H1 (cell line): ENCODE measurements around the gene CCNY. TPM values are rescaled to one million over a fixed set of nuclear protein-coding genes. Genes with fewer than 3 reads are reported as not detected.

Source experiments
- CTCF ChIA-PET: fragments of 300-600 bp; sonication (Branson Sonifier 250); formaldehyde crosslinking; loops from one replicate; lab custom pipeline; 2021; ENCODE audit not compliant: partially characterized antibody; lab: Charles Lee
- POLR2A ChIA-PET: fragments of 300-600 bp; sonication (Branson Sonifier 250); formaldehyde crosslinking; loops from one replicate; lab custom pipeline; 2021; ENCODE audit warnings: inconsistent platforms; ENCODE audit not compliant: partially characterized antibody; lab: Charles Lee
- DNase-seq, 2 experiments: peaks; one replicate each; pipeline versions ENCODE4 v3.0.0 to v3.0.0-alpha.2; 2010 to 2022; ENCODE audit warnings: low spot score in 2 of 2, low read depth in 1 of 2, mixed read lengths in 1 of 2
- FAIRE-seq: peaks from 2 replicates; lab custom pipeline; 2011; peaks lifted over from hg19 to GRCh38; lab: Jason Lieb, UNC
- H2AFZ ChIP-seq: 2 replicates; pipeline ENCODE4 v1.8.1; 2012; ENCODE audit warnings: low read length, inconsistent platforms
- H2AK5ac ChIP-seq: 2 replicates; pipeline ENCODE4 v1.6.1; 2013; ENCODE audit warnings: low read depth, low read length
- H2BK120ac ChIP-seq: replicated peaks from 2 replicates; pipeline ENCODE3; 2013; ENCODE audit warnings: low read depth, low read length, inconsistent platforms
- H2BK12ac ChIP-seq: 2 replicates; pipeline ENCODE4 v1.6.1; 2013; ENCODE audit warnings: low read depth, low read length
- H2BK15ac ChIP-seq: 2 replicates; pipeline ENCODE4 v1.6.1; 2013; ENCODE audit warnings: low read length
- H2BK20ac ChIP-seq: 2 replicates; pipeline ENCODE4 v1.6.1; 2013; ENCODE audit warnings: low read length
- H2BK5ac ChIP-seq: 2 replicates; pipeline ENCODE4 v1.6.1; 2013; ENCODE audit warnings: low read depth, low read length
- H3K14ac ChIP-seq: 2 replicates; pipeline ENCODE4 v1.6.1; 2013; ENCODE audit warnings: inconsistent platforms; ENCODE audit not compliant: insufficient read length
- H3K18ac ChIP-seq: 2 replicates; pipeline ENCODE4 v1.6.1; 2013; ENCODE audit warnings: low read length; ENCODE audit errors: extremely low read depth
- H3K23ac ChIP-seq: 2 replicates; pipeline ENCODE4 v1.6.1; 2013; ENCODE audit warnings: inconsistent platforms; ENCODE audit not compliant: insufficient read length
- H3K23me2 ChIP-seq: 2 replicates; pipeline ENCODE4 v1.6.1; 2013; ENCODE audit warnings: low read depth, low read length
- H3K27ac ChIP-seq: 2 replicates; pipeline ENCODE4 v1.6.1; 2011; ENCODE audit warnings: low read depth, low read length, inconsistent platforms
- H3K27me3 ChIP-seq, 4 experiments: replicated peaks in 1 of 4; 1 replicate in 1 of 4; 2 replicates in 3 of 4; pipeline versions ENCODE4 v1.6.1 to v1.8.1; 2011 to 2013; ENCODE audit warnings: low read length in 3 of 4, mild to moderate bottlenecking in 3 of 4, inconsistent platforms in 2 of 4, mixed read lengths in 2 of 4, moderate library complexity in 1 of 4; ENCODE audit not compliant: control insufficient read depth in 3 of 4, insufficient read depth in 3 of 4; ENCODE audit errors: extremely low read depth in 1 of 4
- H3K36me3 ChIP-seq, 4 experiments: 2 replicates each; pipeline versions ENCODE4 v1.6.1 to v1.8.1; 2011 to 2013; ENCODE audit warnings: mild to moderate bottlenecking in 4 of 4, low read length in 3 of 4, moderate library complexity in 2 of 4, control low read depth in 1 of 4, inconsistent platforms in 1 of 4; ENCODE audit not compliant: insufficient read depth in 4 of 4, control insufficient read depth in 2 of 4
- H3K4ac ChIP-seq: replicated peaks from 2 replicates; pipeline ENCODE3; 2013; ENCODE audit warnings: low read length, low read depth, mixed read lengths, inconsistent platforms; ENCODE audit not compliant: insufficient read length
- H3K4me1 ChIP-seq, 4 experiments: replicated peaks in 1 of 4; 1 replicate in 1 of 4; 2 replicates in 3 of 4; pipeline versions ENCODE4 v1.6.1 to v1.8.1; 2011 to 2013; ENCODE audit warnings: low read length in 3 of 4, inconsistent platforms in 2 of 4, mixed read lengths in 1 of 4; ENCODE audit not compliant: insufficient read depth in 4 of 4, control insufficient read depth in 3 of 4
- H3K4me2 ChIP-seq, 2 experiments: 2 replicates each; pipeline versions ENCODE4 v1.6.1 to v1.8.1; 2011 to 2013; ENCODE audit warnings: low read depth in 2 of 2, low read length in 2 of 2, control low read depth in 1 of 2, inconsistent platforms in 1 of 2, mild to moderate bottlenecking in 1 of 2; ENCODE audit not compliant: insufficient read depth in 1 of 2
- H3K4me3 ChIP-seq, 4 experiments: fragments of 200-600, 300-600 bp in 1 of 4; sonication (generic), shearing (Covaris generic), sonication (Bioruptor Twin) in 1 of 4; 2 replicates each; pipeline versions ENCODE4 v1.5.1 to v1.8.1; 2011 to 2016; ENCODE audit warnings: low read length in 4 of 4, low read depth in 3 of 4, control low read depth in 2 of 4, inconsistent platforms in 2 of 4, mild to moderate bottlenecking in 2 of 4, mixed read lengths in 1 of 4, moderate library complexity in 1 of 4; ENCODE audit not compliant: insufficient read depth in 2 of 4; ENCODE audit errors: extremely low read depth in 1 of 4
- H3K56ac ChIP-seq: replicated peaks from 2 replicates; pipeline ENCODE3; 2013; ENCODE audit warnings: low read depth, mild to moderate bottlenecking, mixed read lengths, low read length, inconsistent platforms; ENCODE audit not compliant: insufficient read length
- H3K79me1 ChIP-seq: 2 replicates; pipeline ENCODE4 v1.6.1; 2013; ENCODE audit warnings: low read depth, low read length, control low read depth
- H3K79me2 ChIP-seq, 2 experiments: 2 replicates each; pipeline versions ENCODE4 v1.6.1 to v1.8.1; 2012 to 2013; ENCODE audit warnings: low read length in 2 of 2, mild to moderate bottlenecking in 2 of 2, inconsistent platforms in 1 of 2; ENCODE audit not compliant: insufficient read depth in 2 of 2, control insufficient read depth in 1 of 2
- H3K9ac ChIP-seq, 4 experiments: replicated peaks in 1 of 4; 1 replicate in 1 of 4; 2 replicates in 3 of 4; pipeline versions ENCODE4 v1.6.1 to v1.8.1; 2011 to 2013; ENCODE audit warnings: low read depth in 3 of 4, low read length in 3 of 4, control low read depth in 2 of 4, mild to moderate bottlenecking in 2 of 4, moderate library complexity in 2 of 4, inconsistent platforms in 1 of 4; ENCODE audit errors: extremely low read depth in 1 of 4
- H3K9me3 ChIP-seq, 2 experiments: 2 replicates each; pipeline versions ENCODE4 v1.6.1 to v1.8.1; 2012 to 2013; ENCODE audit warnings: mild to moderate bottlenecking in 2 of 2, moderate library complexity in 2 of 2, control low read depth in 1 of 2, inconsistent platforms in 1 of 2, low read depth in 1 of 2, low read length in 1 of 2, mixed read lengths in 1 of 2; ENCODE audit not compliant: insufficient read depth in 2 of 2
- H4K20me1 ChIP-seq, 2 experiments: replicated peaks in 1 of 2; 2 replicates each; pipeline versions ENCODE3 to v1.8.1; 2011 to 2013; ENCODE audit warnings: inconsistent platforms in 2 of 2, low read length in 2 of 2, mild to moderate bottlenecking in 1 of 2; ENCODE audit not compliant: insufficient read depth in 2 of 2, control insufficient read depth in 1 of 2
- H4K5ac ChIP-seq: 2 replicates; pipeline ENCODE4 v1.6.1; 2013; ENCODE audit warnings: low read length, low read depth, mixed read lengths, inconsistent platforms; ENCODE audit not compliant: insufficient read length
- H4K8ac ChIP-seq: 2 replicates; pipeline ENCODE4 v1.8.0; 2013; ENCODE audit warnings: mild to moderate bottlenecking, moderate library complexity, low read length, inconsistent platforms; ENCODE audit not compliant: insufficient read depth; ENCODE audit errors: extremely low read depth
- H4K91ac ChIP-seq: replicated peaks from 2 replicates; pipeline ENCODE3; 2013; ENCODE audit warnings: low read length, mixed read lengths, inconsistent platforms; ENCODE audit not compliant: insufficient read length
- BCL11A ChIP-seq, 2 experiments: IDR thresholded peaks; one replicate each; pipeline ENCODE4 v1.6.1; 2011; ENCODE audit warnings: low read depth in 2 of 2, low read length in 2 of 2, mild to moderate bottlenecking in 2 of 2
- CREB1 ChIP-seq: IDR thresholded peaks from 2 replicates; pipeline ENCODE4 v1.6.1; 2012; ENCODE audit warnings: inconsistent platforms
- E2F6 ChIP-seq: IDR thresholded peaks from 2 replicates; pipeline ENCODE4 v1.6.1; 2012; ENCODE audit warnings: inconsistent platforms
- FOSL1 ChIP-seq: IDR thresholded peaks from 2 replicates; pipeline ENCODE4 v1.6.1; 2011; ENCODE audit warnings: mild to moderate bottlenecking, low read depth, low read length, moderate library complexity; ENCODE audit not compliant: insufficient read depth
- MAFK ChIP-seq: IDR thresholded peaks from 2 replicates; pipeline ENCODE4 v1.6.1; 2012; ENCODE audit warnings: low read depth, mild to moderate bottlenecking, improper control_type of control experiment, low read length
- POLR2A ChIP-seq, 2 experiments: IDR thresholded peaks; 1 replicate in 1 of 2; 2 replicates in 1 of 2; pipeline ENCODE4 v1.6.1; 2011; ENCODE audit warnings: low read depth in 2 of 2, low read length in 2 of 2, mild to moderate bottlenecking in 2 of 2; ENCODE audit errors: control extremely low read depth in 1 of 2
- SIRT6 ChIP-seq: IDR thresholded peaks from one replicate; pipeline ENCODE4 v1.7.1; 2012; ENCODE audit warnings: low read length, inconsistent platforms
- SP4 ChIP-seq: IDR thresholded peaks from 2 replicates; pipeline ENCODE4 v1.6.1; 2012; ENCODE audit warnings: low read length, inconsistent platforms
- SUZ12 ChIP-seq: fragments of 200-600 bp; sonication (generic); IDR thresholded peaks from 2 replicates; pipeline ENCODE4 v1.6.1; 2012; ENCODE audit warnings: mild to moderate bottlenecking, inconsistent platforms, low read length, moderate library complexity, mixed read lengths
- WGBS, 2 experiments: shearing (Covaris generic) in 1 of 2; methylation state at CpG; one replicate each; pipeline versions ENCODE4 v1.1.6 to v1.1.7; 2013 to 2015; ENCODE audit warnings: low lambda C conversion rate in 2 of 2, mixed read lengths in 2 of 2, inconsistent platforms in 1 of 2, low coverage in 1 of 2, missing lambda C conversion rate in 1 of 2; ENCODE audit not compliant: insufficient replicate concordance in 2 of 2, insufficient coverage in 1 of 2, insufficient read length in 1 of 2; ENCODE audit errors: extremely low coverage in 1 of 2, missing lambda C conversion rate in 1 of 2; 5-methylcytosine and 5-hydroxymethylcytosine counted together
- polyA plus RNA-seq, 7 experiments: library from polyadenylated mRNA; depleted of rRNA in 3 of 7; stranded (reverse) in 5 of 7; unstranded in 2 of 7; fragments of >200 nt in 5 of 7; fragments of 200-250 nt in 2 of 7; gene quantifications; 1 replicate in 5 of 7; 2 replicates in 1 of 7; 4 replicates in 1 of 7; pipeline versions ENCODE4 v1.2.1 to v1.2.3, GENCODE V29; 2011 to 2013; ENCODE audit warnings: missing spikeins in 2 of 7, mixed read lengths in 2 of 7
- total RNA-seq: library from RNA; stranded (reverse); fragmentation: NEBNext Ultra II Directional; extraction: Animal tissue kit (Norgen Biotek cat#: 25700); gene quantifications from 2 replicates; pipeline ENCODE4 v1.2.1, GENCODE V29; 2021
- TF ChIP-seq, protein P1 (sequence below): IDR thresholded peaks from 2 replicates; pipeline ENCODE4 v1.6.1; 2011; ENCODE audit warnings: low read depth, mild to moderate bottlenecking, low read length; ENCODE audit not compliant: insufficient read depth

Gene CCNY
- total and polyA plus RNA-seq, 2 of the 8 experiments (the other 6 are each of a cell fraction or from before 2014, with no cell fraction given), result 25.3 to 68.2 TPM

GRCh38 chr10:35347899-35348608 is 11.7 kb downstream of the CCNY start:
- no peak overlapping the region for H3K27ac ChIP-seq
- no peak overlapping the region for H4K5ac ChIP-seq
- H2AK5ac ChIP-seq, result no peak overlapping the region
- peaks cover 4 to 14% of the 10 kb centered on the region in 2 experiments for H4K20me1 ChIP-seq
- no peak for FAIRE-seq
- H3K9ac ChIP-seq, result no peak overlapping the region
- H3K9me3 ChIP-seq, result no peaks in the 10 kb centered on the region
- H3K4me1 ChIP-seq, result peaks cover 0 to 7% (median 2%) of the 10 kb centered on the region in 4 experiments; a peak in 1 of 7 replicates
- H4K91ac ChIP-seq, result no peak overlapping the region
- H2BK20ac ChIP-seq, result no peak overlapping the region
- no peak for TF ChIP-seq SUZ12
- no peak for TF ChIP-seq E2F6
- TF ChIP-seq SP4, result no peak
- no peak for TF ChIP-seq SIRT6
- TF ChIP-seq POLR2A (IDR thresholded peaks at IDR 0.05; ENCODE audit: control extremely low read depth in 1 of 2, low read depth in 2 of 2, low read length in 2 of 2), result no peak
- TF ChIP-seq BCL11A (IDR thresholded peaks at IDR 0.05; ENCODE audit: low read depth in 2 of 2, low read length in 2 of 2), result no peak
- no peak for TF ChIP-seq MAFK
- TF ChIP-seq FOSL1, result no peak
- no peak for TF ChIP-seq CREB1
- TF ChIP-seq, protein P1, sequence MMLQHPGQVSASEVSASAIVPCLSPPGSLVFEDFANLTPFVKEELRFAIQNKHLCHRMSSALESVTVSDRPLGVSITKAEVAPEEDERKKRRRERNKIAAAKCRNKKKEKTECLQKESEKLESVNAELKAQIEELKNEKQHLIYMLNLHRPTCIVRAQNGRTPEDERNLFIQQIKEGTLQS, result no peak
- no peak overlapping the region for H3K23ac ChIP-seq
- no peak overlapping the region for H2BK5ac ChIP-seq
- H3K18ac ChIP-seq, result no peak overlapping the region
- no peak overlapping the region for H3K4me2 ChIP-seq
- H3K79me2 ChIP-seq, result peaks cover 8 to 95% of the 10 kb centered on the region in 2 experiments
- POLR2A ChIA-PET, result interaction anchor here (1.5 kb wide), 1 partner anchor 11 kb away, joined by 3 read pairs; no protein-coding TSS in a partner anchor
- no peak overlapping the region for H2BK15ac ChIP-seq
- H4K8ac ChIP-seq, result no peak overlapping the region
- DNase-seq, result no peak
- H3K27me3 ChIP-seq, result no peaks in the 10 kb centered on the region
- H3K36me3 ChIP-seq, result no peaks in the 10 kb centered on the region
- no peak overlapping the region for H2BK120ac ChIP-seq
- no peak overlapping the region for H3K4ac ChIP-seq
- peaks cover 5% of the 10 kb centered on the region; the same call in 1 of the 2 replicates for H3K79me1 ChIP-seq
- CTCF ChIA-PET, result interaction anchor here (0.7 to 1.7 kb wide), 4 partner anchors 10 to 213 kb away, joined by 3 to 5 read pairs (median 4); no protein-coding TSS in a partner anchor
- no peak overlapping the region for H3K14ac ChIP-seq
- H2BK12ac ChIP-seq, result no peak overlapping the region
- H3K4me3 ChIP-seq, result no peak overlapping the region
- no peak overlapping the region for H2AFZ ChIP-seq
- no peaks in the 10 kb centered on the region for H3K23me2 ChIP-seq
- WGBS, 2 experiments, result 92% methylated on average over 13 of the region's 13 CpGs; no CpG with 5 or more reads in 1 of the 2 experiments
- H3K56ac ChIP-seq, result no peak overlapping the region
